Chondrocyte (in vitro differentiated cells): Measurements from ENCODE around the gene SMG1. TPM values are rescaled to one million over a fixed set of nuclear protein-coding genes. Genes with fewer than 3 reads are reported as not detected.

Experiments used
- DNase-seq: peaks from one replicate; pipeline ENCODE4 v3.0.0; 2021; ENCODE audit warnings: mixed read lengths, low spot score
- H3K27ac Mint-ChIP-seq: one replicate; pipeline ENCODE4 v1.8.0; 2021; ENCODE audit warnings: mild to moderate bottlenecking, moderate library complexity, mixed read lengths; ENCODE audit not compliant: unreplicated experiment
- H3K27me3 Mint-ChIP-seq: 2 replicates; pipeline ENCODE4 v1.8.0; 2021; ENCODE audit warnings: low read depth, mixed read lengths
- H3K36me3 Mint-ChIP-seq: 2 replicates; pipeline ENCODE4 v1.8.0; 2021; ENCODE audit warnings: low read depth, mixed read lengths
- H3K4me1 Mint-ChIP-seq: 2 replicates; pipeline ENCODE4 v1.8.0; 2021; ENCODE audit warnings: low read depth, mild to moderate bottlenecking, mixed read lengths
- H3K4me3 Mint-ChIP-seq: one replicate; pipeline ENCODE4 v1.8.0; 2021; ENCODE audit warnings: mild to moderate bottlenecking, moderate library complexity, mixed read lengths; ENCODE audit not compliant: unreplicated experiment
- H3K9me3 Mint-ChIP-seq: 2 replicates; pipeline ENCODE4 v1.8.0; 2021; ENCODE audit warnings: low read depth, mixed read lengths
- CTCF ChIP-seq: fragments of 200-600 bp; sonication (generic); IDR thresholded peaks from 2 replicates; pipeline ENCODE4 v1.5.0; 2021; ENCODE audit warnings: antibody characterized with exemption, mild to moderate bottlenecking, moderate library complexity
- total RNA-seq: library from RNA; stranded (reverse); gene quantifications from 3 replicates; pipeline ENCODE4 v1.2.1, GENCODE V29; 2021

Gene SMG1
- total RNA-seq, 1 donor from 2014 or later, result 61.3 TPM

GRCh38 chr16:18809165-18809564 is 117.0 kb downstream of the SMG1 start:
- no peaks in the 10 kb centered on the region for H3K9me3 Mint-ChIP-seq
- no peak overlapping the region for H3K27ac Mint-ChIP-seq
- H3K36me3 Mint-ChIP-seq, result peaks cover 33% of the 10 kb centered on the region
- TF ChIP-seq CTCF, result no peak
- H3K27me3 Mint-ChIP-seq, result no peaks in the 10 kb centered on the region
- no peak for DNase-seq
- peaks cover 13% of the 10 kb centered on the region for H3K4me1 Mint-ChIP-seq
- H3K4me3 Mint-ChIP-seq, result no peak overlapping the region

- peak overlapping the region; percentile 84 for H3K27ac Mint-ChIP-seq
- H3K27me3 Mint-ChIP-seq, result no peaks in the 10 kb centered on the region
- H3K36me3 Mint-ChIP-seq, result peaks cover 18% of the 10 kb centered on the region
- no peak for DNase-seq
- peaks cover 34% of the 10 kb centered on the region for H3K4me1 Mint-ChIP-seq
- no peak for TF ChIP-seq CTCF
- no peak overlapping the region for H3K4me3 Mint-ChIP-seq
- no peaks in the 10 kb centered on the region for H3K9me3 Mint-ChIP-seq
Measured at GRCh38 chr16:18805257-18805773, 120.9 kb downstream of the SMG1 start.

GRCh38 chr16:18804540-18804939 is 121.7 kb downstream of the SMG1 start:
- TF ChIP-seq CTCF, result no peak
- Mint-ChIP-seq H3K27me3 (no peaks in the 10 kb centered on the region), H3K4me1 (peaks cover 42% of the 10 kb centered on the region), H3K9me3 (no peaks in the 10 kb centered on the region), H3K4me3 (no peak overlapping the region), H3K27ac (peak overlapping the region; percentile 84), H3K36me3 (peaks cover 15% of the 10 kb centered on the region)
- no peak for DNase-seq

- Mint-ChIP-seq H3K4me3 (no peak overlapping the region), H3K27ac (peak overlapping the region; percentile 84)
Measured at GRCh38 chr16:18803569-18804462, 122.4 kb downstream of the SMG1 start.

More at GRCh38 chr16:18803569-18804462, 122.4 kb downstream of the SMG1 start:
- Mint-ChIP-seq H3K9me3 (no peaks in the 10 kb centered on the region), H3K4me1 (peaks cover 49% of the 10 kb centered on the region), H3K27me3 (no peaks in the 10 kb centered on the region), H3K36me3 (peaks cover 8% of the 10 kb centered on the region)
- DNase-seq, result no peak
- TF ChIP-seq CTCF, result no peak
